Measurements from ENCODE around the gene CZIB. TPM values are rescaled to one million over a fixed set of nuclear protein-coding genes. Genes with fewer than 3 reads are reported as not detected.

CZIB gene
- total and polyA plus RNA-seq, 2 of the 13 experiments (the other 11 are each of a cell fraction or from before 2014, with no cell fraction given) = 49.2 to 67.0 TPM

- no peak; the same call in 1 of the 2 replicates for TF ChIP-seq ZNF318 (CRISPR knock-in tag; IDR thresholded peaks at IDR 0.05)
- TF ChIP-seq ARID2 (CRISPR knock-in tag; IDR thresholded peaks at IDR 0.05; ENCODE audit: borderline replicate concordance) = no peak
- peak; percentile 30; the same call in 1 of the 2 replicates for TF ChIP-seq ZNF232 (CRISPR knock-in tag; IDR thresholded peaks at IDR 0.05; ENCODE audit: borderline replicate concordance)
- TF ChIP-seq ELF3 (CRISPR knock-in tag; IDR thresholded peaks at IDR 0.05) = peak; percentile 89
- peak; percentile 71 for TF ChIP-seq CEBPG (CRISPR knock-in tag; IDR thresholded peaks at IDR 0.05)
- peak; percentile 84 for TF ChIP-seq ZNF274 (CRISPR knock-in tag; IDR thresholded peaks at IDR 0.05)
- TF ChIP-seq TFDP1 (CRISPR knock-in tag; IDR thresholded peaks at IDR 0.05; ENCODE audit: borderline replicate concordance) = peak; percentile 69; the same call in 1 of the 2 replicates
- peak; percentile 35; the same call in 1 of the 2 replicates for TF ChIP-seq CENPBD1 (CRISPR knock-in tag; IDR thresholded peaks at IDR 0.05; ENCODE audit: borderline replicate concordance, low read depth)
- TF ChIP-seq CSRNP2 (CRISPR knock-in tag; conservative IDR thresholded peaks at IDR 0.05; ENCODE audit: low read depth) = no peak
- TF ChIP-seq FOSL2 (CRISPR knock-in tag; IDR thresholded peaks at IDR 0.05) = peak; percentile 62
- no peak for TF ChIP-seq SETDB1 (CRISPR knock-in tag; IDR thresholded peaks at IDR 0.05; ENCODE audit: borderline replicate concordance)
- TF ChIP-seq RBM22 (optimal IDR thresholded peaks at IDR 0.05; ENCODE audit: low read length) = no peak
- 0 out of 2 replicates have a peak, but pooled peaks have one; percentile 41 for TF ChIP-seq ZNF768 (CRISPR knock-in tag; IDR thresholded peaks at IDR 0.05)
- 0 out of 2 replicates have a peak, but pooled peaks have one; percentile 60 for TF ChIP-seq MTERF4 (CRISPR knock-in tag; IDR thresholded peaks at IDR 0.05)
- TF ChIP-seq RFXAP (CRISPR knock-in tag; IDR thresholded peaks at IDR 0.05; ENCODE audit: borderline replicate concordance) = peak; percentile 76; the same call in 1 of the 2 replicates
Observed at GRCh38 chr1:53238197-53239155, 18.0 kb upstream of the CZIB start, which contains the start of gene MAGOH (continued).

Measured in HepG2 (cell line).